GM12878 (cell line): Measurements from ENCODE around the gene ADAM19.

Source experiments
- BACH1 ChIP-seq: fragments of 450-650 bp; IDR thresholded peaks from 2 replicates; pipeline ENCODE4 v1.6.1; 2017; ENCODE audit warnings: mild to moderate bottlenecking, borderline replicate concordance
- BRCA1 ChIP-seq: IDR thresholded peaks from 2 replicates; pipeline ENCODE4 v1.6.1; 2011; ENCODE audit warnings: low read depth, low read length, improper control_type of control experiment
- EGR1 ChIP-seq, 2 experiments: IDR thresholded peaks; 1 replicate in 1 of 2; 2 replicates in 1 of 2; pipeline ENCODE4 v1.6.1; 2011 to 2012; ENCODE audit warnings: low read depth in 2 of 2, low read length in 2 of 2, borderline replicate concordance in 1 of 2, mild to moderate bottlenecking in 1 of 2, moderate library complexity in 1 of 2
- MEF2A ChIP-seq: IDR thresholded peaks from 2 replicates; pipeline ENCODE4 v1.6.1; 2011; ENCODE audit warnings: low read depth, mild to moderate bottlenecking, low read length, moderate library complexity; ENCODE audit not compliant: insufficient read depth
- SMC3 ChIP-seq: IDR thresholded peaks from 2 replicates; pipeline ENCODE4 v1.6.1; 2011; ENCODE audit warnings: low read length, improper control_type of control experiment, borderline replicate concordance
- TCF3 ChIP-seq: IDR thresholded peaks from 2 replicates; pipeline ENCODE4 v1.6.1; 2012; ENCODE audit warnings: low read depth, mild to moderate bottlenecking, low read length, borderline replicate concordance; ENCODE audit not compliant: insufficient read depth
- TCF7 ChIP-seq: IDR thresholded peaks from 2 replicates; pipeline ENCODE4 v1.6.1; 2014; ENCODE audit warnings: antibody characterized with exemption, borderline replicate concordance
- ZNF384 ChIP-seq: IDR thresholded peaks from 2 replicates; pipeline ENCODE4 v1.6.1; 2012; ENCODE audit warnings: low read depth, mild to moderate bottlenecking, low read length, improper control_type of control experiment, borderline replicate concordance
- ZZZ3 ChIP-seq: IDR thresholded peaks from 2 replicates; pipeline ENCODE4 v1.6.1; 2011; ENCODE audit warnings: low read depth; ENCODE audit not compliant: control insufficient read depth, insufficient read length
- TF ChIP-seq, protein P1 (sequence below), 3 experiments: IDR thresholded peaks in 2 of 3; conservative IDR thresholded peaks in 1 of 3; 2 replicates each; pipeline ENCODE4 v1.5.1; 2011; ENCODE audit warnings: low read depth in 3 of 3, low read length in 3 of 3, mild to moderate bottlenecking in 3 of 3, control low read depth in 2 of 3, moderate library complexity in 2 of 3, inconsistent platforms in 1 of 3, mixed read lengths in 1 of 3; ENCODE audit not compliant: control insufficient read depth in 2 of 3, insufficient read depth in 1 of 3; ENCODE audit errors: extremely low read depth in 1 of 3
- TF ChIP-seq, protein P2 (sequence below): IDR thresholded peaks from 2 replicates; pipeline ENCODE4 v1.6.1; 2011; ENCODE audit warnings: low read depth, mild to moderate bottlenecking, low read length, moderate library complexity, borderline replicate concordance; ENCODE audit errors: extremely low read depth
- TF ChIP-seq, protein P3 (sequence below): IDR thresholded peaks from 2 replicates; pipeline ENCODE4 v1.6.1; 2011; ENCODE audit warnings: low read depth, low read length, improper control_type of control experiment, borderline replicate concordance

DNA sequence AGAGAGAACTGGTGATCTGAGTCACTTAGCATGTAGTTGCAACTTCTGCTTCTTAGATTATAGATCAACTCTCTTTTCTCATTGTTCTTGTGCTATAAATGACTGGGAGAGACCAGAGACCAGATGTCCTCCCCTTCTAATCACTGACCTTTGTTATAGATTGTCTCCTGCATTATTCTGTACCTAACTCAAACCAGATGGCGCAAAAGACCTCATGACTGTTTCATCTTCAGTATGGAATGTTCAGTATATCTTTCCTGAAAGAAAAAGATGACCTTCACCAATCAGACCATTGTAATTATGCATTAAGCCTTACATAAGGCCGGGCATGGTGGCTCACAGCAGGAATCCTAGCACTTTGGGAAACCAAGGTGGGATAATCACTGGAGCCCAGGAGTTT, 30.5 kb upstream of the ADAM19 start:
- TF ChIP-seq TCF3: no peak
- TF ChIP-seq ZZZ3: no peak
- no peak for TF ChIP-seq MEF2A
- TF ChIP-seq TCF7: no peak
- TF ChIP-seq, protein P1, sequence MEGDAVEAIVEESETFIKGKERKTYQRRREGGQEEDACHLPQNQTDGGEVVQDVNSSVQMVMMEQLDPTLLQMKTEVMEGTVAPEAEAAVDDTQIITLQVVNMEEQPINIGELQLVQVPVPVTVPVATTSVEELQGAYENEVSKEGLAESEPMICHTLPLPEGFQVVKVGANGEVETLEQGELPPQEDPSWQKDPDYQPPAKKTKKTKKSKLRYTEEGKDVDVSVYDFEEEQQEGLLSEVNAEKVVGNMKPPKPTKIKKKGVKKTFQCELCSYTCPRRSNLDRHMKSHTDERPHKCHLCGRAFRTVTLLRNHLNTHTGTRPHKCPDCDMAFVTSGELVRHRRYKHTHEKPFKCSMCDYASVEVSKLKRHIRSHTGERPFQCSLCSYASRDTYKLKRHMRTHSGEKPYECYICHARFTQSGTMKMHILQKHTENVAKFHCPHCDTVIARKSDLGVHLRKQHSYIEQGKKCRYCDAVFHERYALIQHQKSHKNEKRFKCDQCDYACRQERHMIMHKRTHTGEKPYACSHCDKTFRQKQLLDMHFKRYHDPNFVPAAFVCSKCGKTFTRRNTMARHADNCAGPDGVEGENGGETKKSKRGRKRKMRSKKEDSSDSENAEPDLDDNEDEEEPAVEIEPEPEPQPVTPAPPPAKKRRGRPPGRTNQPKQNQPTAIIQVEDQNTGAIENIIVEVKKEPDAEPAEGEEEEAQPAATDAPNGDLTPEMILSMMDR (IDR thresholded peaks at IDR 0.05 in 2 of 3, conservative IDR thresholded peaks at IDR 0.05 in 1 of 3; ENCODE audit: control insufficient read depth in 2 of 3, extremely low read depth in 1 of 3, insufficient read depth in 1 of 3, low read depth in 3 of 3, low read length in 3 of 3): no peak
- no peak for TF ChIP-seq ZNF384
- TF ChIP-seq BACH1: no peak
- TF ChIP-seq EGR1 (IDR thresholded peaks at IDR 0.05; ENCODE audit: borderline replicate concordance in 1 of 2, low read depth in 2 of 2, low read length in 2 of 2): no peak
- TF ChIP-seq, protein P2, sequence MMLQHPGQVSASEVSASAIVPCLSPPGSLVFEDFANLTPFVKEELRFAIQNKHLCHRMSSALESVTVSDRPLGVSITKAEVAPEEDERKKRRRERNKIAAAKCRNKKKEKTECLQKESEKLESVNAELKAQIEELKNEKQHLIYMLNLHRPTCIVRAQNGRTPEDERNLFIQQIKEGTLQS: no peak
- TF ChIP-seq BRCA1: no peak
- TF ChIP-seq SMC3: no peak
- TF ChIP-seq, protein P3, sequence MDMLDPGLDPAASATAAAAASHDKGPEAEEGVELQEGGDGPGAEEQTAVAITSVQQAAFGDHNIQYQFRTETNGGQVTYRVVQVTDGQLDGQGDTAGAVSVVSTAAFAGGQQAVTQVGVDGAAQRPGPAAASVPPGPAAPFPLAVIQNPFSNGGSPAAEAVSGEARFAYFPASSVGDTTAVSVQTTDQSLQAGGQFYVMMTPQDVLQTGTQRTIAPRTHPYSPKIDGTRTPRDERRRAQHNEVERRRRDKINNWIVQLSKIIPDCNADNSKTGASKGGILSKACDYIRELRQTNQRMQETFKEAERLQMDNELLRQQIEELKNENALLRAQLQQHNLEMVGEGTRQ: no peak
